GM21529 (cell line): ENCODE results near the gene ZNF598.

Experiments used
- ATAC-seq: cut with Tn5 transposase; IDR thresholded peaks from one replicate; pipeline ENCODE4 v1.9.1; 2021; ENCODE audit not compliant: unreplicated experiment

Gene ZNF598

GRCh38 chr16:1991948-1992703, 17.5 kb downstream of the ZNF598 start:
- ATAC-seq = peak; percentile 51

- no peak for ATAC-seq
Measured at GRCh38 chr16:1991588-1991947, 18.1 kb downstream of the ZNF598 start.

GRCh38 chr16:1991135-1991551, 18.5 kb downstream of the ZNF598 start:
- no peak for ATAC-seq

GRCh38 chr16:1990351-1991134, 19.1 kb downstream of the ZNF598 start:
- ATAC-seq = no peak

GRCh38 chr16:1990101-1990350, 19.6 kb downstream of the ZNF598 start:
- no peak for ATAC-seq

GRCh38 chr16:1989209-1990100, 20.2 kb downstream of the ZNF598 start, which contains the start of gene SYNGR3:
SYNGR3 (plus strand) TSS chr16:1989970; CDS start chr16:1990103, 133 bp downstream.
- ATAC-seq = no peak

- ATAC-seq = no peak
Measured at GRCh38 chr16:1987198-1987597, 22.4 kb downstream of the ZNF598 start.

- no peak for ATAC-seq
Measured at GRCh38 chr16:1985466-1986150, 24.0 kb downstream of the ZNF598 start.

GRCh38 chr16:1984347-1985225, 25.0 kb downstream of the ZNF598 start:
- ATAC-seq = peak; percentile 16

- ATAC-seq = peak; percentile 77
Measured at GRCh38 chr16:1983544-1984346, 25.9 kb downstream of the ZNF598 start, which contains the start of gene GFER. GFER (plus strand) TSS chr16:1984193; CDS start chr16:1984219, 26 bp downstream.

- no peak for ATAC-seq
Measured at GRCh38 chr16:1982991-1983543, 26.6 kb downstream of the ZNF598 start.

GRCh38 chr16:1982013-1982433, 27.6 kb downstream of the ZNF598 start:
- ATAC-seq = no peak

- ATAC-seq = no peak
Measured at GRCh38 chr16:1981398-1981836, 28.2 kb downstream of the ZNF598 start, which contains the start of gene NOXO1. NOXO1 (minus strand) TSS chr16:1981469; CDS start chr16:1981179, 290 bp downstream.

- no peak for ATAC-seq
Measured at GRCh38 chr16:1980770-1981087, 28.9 kb downstream of the ZNF598 start.

GRCh38 chr16:1980030-1980769, 29.4 kb downstream of the ZNF598 start:
- no peak for ATAC-seq

- ATAC-seq = no peak
Measured at GRCh38 chr16:1979271-1980029, 30.2 kb downstream of the ZNF598 start.

GRCh38 chr16:1978476-1979120, 31.0 kb downstream of the ZNF598 start:
- no peak for ATAC-seq
